WTC11 (cell line): ENCODE measurements around the gene EGR4. TPM values are rescaled to one million over a fixed set of nuclear protein-coding genes. Genes with fewer than 3 reads are reported as not detected.

Source experiments
- ATAC-seq: fragments of 200-7000 bp; cut with Tn5 transposase; 2 replicates; pipeline ENCODE4 v1.10.0; 2021; ENCODE audit warnings: mild to moderate bottlenecking, moderate library complexity
- CTCF ChIA-PET: fragments of 300-600 bp; sonication (Branson Sonifier 250); formaldehyde crosslinking; loops from one replicate; lab custom pipeline; 2021; ENCODE audit warnings: antibody characterized with exemption; lab: Charles Lee
- POLR2A ChIA-PET: fragments of 350-600 bp; sonication (Branson Sonifier 250); formaldehyde crosslinking; loops from one replicate; lab custom pipeline; 2021; ENCODE audit warnings: antibody characterized with exemption; lab: Charles Lee
- DNase-seq: peaks from one replicate; pipeline ENCODE4 v3.0.0; 2021; ENCODE audit warnings: low spot score
- H3K27ac Mint-ChIP-seq: 2 replicates; pipeline ENCODE4 v1.8.0; 2021; ENCODE audit warnings: mixed read lengths
- H3K27me3 Mint-ChIP-seq: 2 replicates; pipeline ENCODE4 v1.8.0; 2021; ENCODE audit warnings: low read depth, mild to moderate bottlenecking, moderate library complexity, mixed read lengths
- H3K36me3 Mint-ChIP-seq: 2 replicates; pipeline ENCODE4 v1.8.0; 2021; ENCODE audit warnings: mixed read lengths
- H3K4me1 Mint-ChIP-seq: 2 replicates; pipeline ENCODE4 v1.8.0; 2022; ENCODE audit warnings: mixed read lengths
- H3K4me3 Mint-ChIP-seq: 2 replicates; pipeline ENCODE4 v1.8.0; 2021; ENCODE audit warnings: mild to moderate bottlenecking, moderate library complexity, mixed read lengths
- H3K9me3 Mint-ChIP-seq: 2 replicates; pipeline ENCODE4 v1.8.0; 2021; ENCODE audit warnings: mixed read lengths
- ARID4B ChIP-seq: sonication (generic); formaldehyde crosslinking; IDR thresholded peaks from 2 replicates; pipeline ENCODE4 v1.8.0; 2023; ENCODE audit warnings: missing genetic modification reagents, mild to moderate bottlenecking, borderline replicate concordance
- CREM ChIP-seq: sonication (generic); formaldehyde crosslinking; IDR thresholded peaks from 2 replicates; pipeline ENCODE4 v1.8.1; 2022; ENCODE audit warnings: mild to moderate bottlenecking, missing genetic modification reagents, moderate library complexity
- FOXJ3 ChIP-seq: sonication (generic); formaldehyde crosslinking; IDR thresholded peaks from 2 replicates; pipeline ENCODE4 v1.9.0; 2021; ENCODE audit warnings: missing genetic modification reagents, mild to moderate bottlenecking, borderline replicate concordance
- GRHL2 ChIP-seq: fragments of 250-450 bp; sonication (Bioruptor Pico); IDR thresholded peaks from 2 replicates; pipeline ENCODE4 v1.8.0; 2022; ENCODE audit warnings: mild to moderate bottlenecking, moderate library complexity; ENCODE audit not compliant: insufficient replicate concordance, severe bottlenecking
- GTF2I ChIP-seq: fragments of 250-450 bp; sonication (Bioruptor Pico); conservative IDR thresholded peaks from 2 replicates; pipeline ENCODE4 v1.4.0; 2021; ENCODE audit warnings: mild to moderate bottlenecking
- KAT7 ChIP-seq: sonication (generic); formaldehyde crosslinking; IDR thresholded peaks from 2 replicates; pipeline ENCODE4 v1.8.1; 2023; ENCODE audit warnings: missing genetic modification reagents, mild to moderate bottlenecking, borderline replicate concordance
- MXD4 ChIP-seq: fragments of 250-450 bp; sonication (Bioruptor Pico); IDR thresholded peaks from 2 replicates; pipeline ENCODE4 v1.8.0; 2021; ENCODE audit warnings: mild to moderate bottlenecking, moderate library complexity, borderline replicate concordance
- NFATC4 ChIP-seq: fragments of 250-450 bp; sonication (Bioruptor Pico); IDR thresholded peaks from 2 replicates; pipeline ENCODE4 v1.9.0; 2021; ENCODE audit warnings: mild to moderate bottlenecking
- RORB ChIP-seq: fragments of 250-450 bp; sonication (Bioruptor Pico); IDR thresholded peaks from 2 replicates; pipeline ENCODE4 v1.9.0; 2021; ENCODE audit warnings: mild to moderate bottlenecking
- TP53 ChIP-seq: sonication (generic); formaldehyde crosslinking; IDR thresholded peaks from 2 replicates; pipeline ENCODE4 v1.8.1; 2023; ENCODE audit warnings: mild to moderate bottlenecking, missing genetic modification reagents
- USF1 ChIP-seq: sonication (generic); formaldehyde crosslinking; IDR thresholded peaks from 2 replicates; pipeline ENCODE4 v1.8.0; 2022; ENCODE audit warnings: mild to moderate bottlenecking, missing genetic modification reagents
- USF2 ChIP-seq: sonication (generic); formaldehyde crosslinking; IDR thresholded peaks from 2 replicates; pipeline ENCODE4 v1.8.1; 2023; ENCODE audit warnings: mild to moderate bottlenecking, missing genetic modification reagents, moderate library complexity
- ZNF121 ChIP-seq: sonication (generic); formaldehyde crosslinking; IDR thresholded peaks from 2 replicates; pipeline ENCODE4 v1.8.0; 2023; ENCODE audit warnings: missing genetic modification reagents
- ZNF232 ChIP-seq: sonication (generic); formaldehyde crosslinking; IDR thresholded peaks from 2 replicates; pipeline ENCODE4 v1.8.0; 2022; ENCODE audit warnings: mild to moderate bottlenecking, missing genetic modification reagents
- ZNF263 ChIP-seq: sonication (generic); formaldehyde crosslinking; IDR thresholded peaks from 2 replicates; pipeline ENCODE4 v1.8.1; 2022; ENCODE audit warnings: low read depth, mild to moderate bottlenecking, moderate library complexity, missing genetic modification reagents
- ZNF281 ChIP-seq: sonication (generic); formaldehyde crosslinking; IDR thresholded peaks from 2 replicates; pipeline ENCODE4 v1.8.0; 2023; ENCODE audit warnings: mild to moderate bottlenecking, missing genetic modification reagents
- ZNF425 ChIP-seq: fragments of 250-450 bp; sonication (Bioruptor Pico); conservative IDR thresholded peaks from 2 replicates; pipeline ENCODE4 v1.9.0; 2021; ENCODE audit warnings: mild to moderate bottlenecking
- ZSCAN18 ChIP-seq: fragments of 250-450 bp; sonication (Bioruptor Pico); IDR thresholded peaks from 2 replicates; pipeline ENCODE4 v2.1.2; 2022; ENCODE audit warnings: mild to moderate bottlenecking, moderate library complexity
- total RNA-seq: library from RNA; stranded (reverse); gene quantifications from 3 replicates; pipeline ENCODE4 v1.2.3, GENCODE V29; 2021

The EGR4 gene
- total RNA-seq, 1 experiment from 2014 or later: 0.13 TPM

- TF ChIP-seq FOXJ3 (CRISPR knock-in tag): no peak
- peak; percentile 75 for TF ChIP-seq USF1 (CRISPR knock-in tag)
- no peak for TF ChIP-seq ZNF425 (CRISPR knock-in tag)
- no peak for TF ChIP-seq GRHL2 (CRISPR knock-in tag)
- TF ChIP-seq GTF2I (CRISPR knock-in tag): no peak
- TF ChIP-seq NFATC4 (CRISPR knock-in tag): no peak
- peak; percentile 54; the same call in 1 of the 2 replicates for TF ChIP-seq ZNF232
- TF ChIP-seq MXD4 (CRISPR knock-in tag): no peak
- TF ChIP-seq ZNF263 (CRISPR knock-in tag): peak; percentile 76
- peak; percentile 97 for TF ChIP-seq TP53 (CRISPR knock-in tag)
- TF ChIP-seq RORB (CRISPR knock-in tag): no peak
- TF ChIP-seq CREM: peak; percentile 64; the same call in 1 of the 2 replicates
- TF ChIP-seq USF2 (CRISPR knock-in tag): peak; percentile 6; the same call in 1 of the 2 replicates
- no peak; the same call in 1 of the 2 replicates for TF ChIP-seq KAT7 (CRISPR knock-in tag)
- peak; percentile 59; the same call in 1 of the 2 replicates for TF ChIP-seq ZNF281 (CRISPR knock-in tag)
Observed at GRCh38 chr2:73268830-73269685, 24.3 kb downstream of the EGR4 start (continued).

GRCh38 chr2:73268366-73268829 is 24.9 kb downstream of the EGR4 start:
- Mint-ChIP-seq H3K9me3 (no peaks in the 10 kb centered on the region), H3K27ac (no peak overlapping the region), H3K4me1 (peaks cover 14% of the 10 kb centered on the region), H3K27me3 (peaks cover 36% of the 10 kb centered on the region), H3K4me3 (peak overlapping the region; percentile 51), H3K36me3 (no peaks in the 10 kb centered on the region)
- ATAC-seq: no peak
- CTCF ChIA-PET: interaction anchor here (0.5 to 1.7 kb wide), 17 partner anchors 8 to 577 kb away, joined by 3 to 37 read pairs (median 5); partner anchors contain the start of genes CCT7, EGR4, FBXO41 and NOTO
- POLR2A ChIA-PET: interaction anchor here (0.9 to 1.8 kb wide), 5 partner anchors 11 to 56 kb away, joined by 3 to 12 read pairs (median 7); partner anchors contain the start of gene CCT7
- DNase-seq: no peak
- TF ChIP-seq ARID4B (CRISPR knock-in tag): no peak
- peak; percentile 61; the same call in 1 of the 2 replicates for TF ChIP-seq ZNF121 (CRISPR knock-in tag)
- no peak for TF ChIP-seq ZNF263 (CRISPR knock-in tag)
- no peak for TF ChIP-seq ZSCAN18
